Measurements from ENCODE around the gene EGLN3.

GRCh38 chr14:33936391-33936790 is 14.5 kb downstream of the EGLN3 start:
- no peak for TF ChIP-seq EZH2 (IDR thresholded peaks at IDR 0.05)
- no peak for TF ChIP-seq POLR2AphosphoS5 (IDR thresholded peaks at IDR 0.05; ENCODE audit: borderline replicate concordance, low read depth, low read length)
- no peak for TF ChIP-seq FOXP2 (optimal IDR thresholded peaks at IDR 0.05; ENCODE audit: control extremely low read depth, extremely low read length, insufficient read depth)

All from SK-N-MC (cell line).